ENCODE data around the gene TSC22D4. TPM values are rescaled to one million over a fixed set of nuclear protein-coding genes. Genes with fewer than 3 reads are reported as not detected.

Gene TSC22D4
- total RNA-seq, 1 donor from 2014 or later = 42.4 TPM

DNA sequence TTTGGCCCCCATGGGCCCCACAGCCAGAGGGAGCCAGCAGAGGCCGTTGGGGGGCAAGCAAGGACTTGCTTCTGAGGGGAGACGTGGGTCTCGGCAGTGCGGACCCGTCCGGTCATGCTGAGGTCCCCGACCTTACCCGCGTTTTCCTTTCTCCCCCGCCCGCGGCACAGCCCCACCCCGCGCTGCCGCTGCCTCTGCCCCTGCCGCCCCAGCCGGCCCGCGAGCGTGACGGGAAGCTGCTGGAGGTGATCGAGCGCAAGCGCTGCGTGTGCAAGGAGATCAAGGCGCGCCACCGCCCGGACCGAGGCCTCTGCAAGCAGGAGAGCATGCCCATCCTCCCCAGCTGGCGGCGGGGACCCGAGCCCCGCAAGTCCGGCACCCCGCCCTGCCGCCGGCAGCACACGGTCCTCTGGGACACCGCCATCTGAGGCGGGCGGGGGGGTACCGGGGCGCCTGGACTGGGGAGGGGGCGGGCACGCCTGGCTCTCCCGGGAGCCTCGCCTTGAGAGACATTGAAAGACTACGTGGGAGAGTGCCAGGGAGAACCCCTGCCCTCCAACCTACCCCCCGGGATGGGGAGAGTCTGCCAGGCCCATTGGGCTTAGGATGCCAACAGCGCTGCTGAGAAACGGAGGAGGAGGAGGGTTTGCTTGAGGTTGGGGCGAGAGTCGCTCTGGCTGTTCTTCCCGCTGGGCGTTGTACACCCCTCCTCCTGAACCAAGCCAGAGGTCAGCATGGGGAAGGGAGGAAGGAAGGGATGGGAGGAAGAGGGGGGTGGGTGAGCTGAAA lies 14.7 kb upstream of the TSC22D4 start:
- DNase-seq (ENCODE audit: low spot score) = no peak

GRCh38 chr7:100492738-100493475 lies 13.9 kb upstream of the TSC22D4 start:
- no peak for DNase-seq (ENCODE audit: low spot score)

- no peak for DNase-seq (ENCODE audit: low spot score)
Observed at GRCh38 chr7:100491192-100491578, 12.2 kb upstream of the TSC22D4 start.

- no peak for DNase-seq (ENCODE audit: low spot score)
Observed at GRCh38 chr7:100490483-100491191, 11.6 kb upstream of the TSC22D4 start.

DNA sequence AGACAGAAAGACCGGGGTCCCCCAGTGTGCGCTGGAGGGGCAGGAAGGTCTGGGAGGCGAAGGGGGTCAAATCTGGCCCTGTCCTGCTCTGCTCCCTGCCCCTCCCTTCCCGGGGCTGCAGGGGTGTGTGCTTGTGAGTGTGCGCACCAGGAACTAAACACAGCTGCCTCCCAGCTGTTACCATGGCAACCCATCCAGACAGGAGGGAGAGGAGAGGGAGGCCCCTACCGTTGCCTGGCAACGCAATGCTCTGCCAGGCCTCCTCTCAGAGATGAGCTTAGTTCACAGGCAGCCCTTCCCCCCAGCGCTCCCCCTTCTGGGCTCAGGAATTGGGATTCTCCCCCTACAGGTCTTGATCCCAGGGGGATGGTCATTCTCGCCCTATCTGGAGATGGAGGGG lies 10.8 kb upstream of the TSC22D4 start:
- no peak for DNase-seq (ENCODE audit: low spot score)

DNA sequence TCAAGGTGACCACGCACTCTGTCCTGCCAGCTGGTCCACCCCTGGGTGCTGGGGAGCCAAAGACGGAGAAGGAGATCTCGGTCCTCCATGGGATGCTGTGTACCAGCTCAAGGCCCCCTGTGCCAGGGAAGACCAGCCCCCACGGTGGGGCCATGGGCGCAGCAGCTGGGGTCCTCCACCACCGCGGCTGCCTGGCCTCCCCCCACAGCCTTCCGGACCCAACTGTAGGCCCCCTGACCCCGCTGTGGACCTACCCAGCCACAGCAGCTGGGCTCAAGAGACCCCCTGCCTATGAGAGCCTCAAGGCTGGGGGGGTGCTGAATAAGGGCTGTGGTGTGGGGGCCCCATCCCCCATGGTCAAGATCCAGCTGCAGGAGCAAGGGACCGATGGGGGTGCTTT lies 10.1 kb upstream of the TSC22D4 start:
- DNase-seq (ENCODE audit: low spot score) = no peak

DNA sequence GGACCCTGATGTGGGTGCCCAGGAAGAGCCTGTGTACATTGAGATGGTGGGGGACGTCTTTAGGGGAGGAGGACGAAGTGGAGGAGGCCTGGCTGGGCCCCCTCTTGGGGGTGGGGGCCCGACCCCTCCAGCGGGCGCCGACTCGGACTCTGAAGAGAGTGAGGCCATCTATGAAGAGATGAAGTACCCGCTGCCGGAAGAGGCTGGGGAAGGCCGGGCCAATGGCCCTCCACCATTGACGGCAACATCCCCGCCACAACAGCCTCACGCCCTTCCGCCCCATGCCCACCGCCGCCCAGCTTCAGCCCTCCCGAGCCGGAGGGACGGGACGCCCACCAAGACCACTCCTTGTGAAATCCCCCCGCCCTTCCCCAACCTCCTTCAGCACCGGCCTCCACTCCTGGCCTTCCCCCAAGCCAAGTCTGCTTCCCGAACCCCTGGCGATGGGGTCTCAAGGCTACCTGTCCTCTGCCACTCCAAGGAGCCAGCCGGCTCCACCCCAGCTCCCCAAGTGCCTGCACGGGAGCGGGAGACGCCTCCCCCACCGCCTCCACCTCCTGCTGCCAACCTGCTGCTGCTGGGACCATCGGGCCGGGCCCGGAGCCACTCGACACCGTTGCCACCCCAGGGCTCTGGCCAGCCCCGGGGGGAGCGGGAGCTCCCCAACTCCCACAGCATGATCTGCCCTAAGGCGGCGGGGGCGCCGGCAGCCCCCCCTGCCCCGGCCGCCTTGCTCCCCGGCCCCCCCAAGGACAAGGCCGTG lies 9.5 kb upstream of the TSC22D4 start:
- no peak for DNase-seq (ENCODE audit: low spot score)

GRCh38 chr7:100486753-100487446 lies 7.9 kb upstream of the TSC22D4 start:
- no peak for DNase-seq (ENCODE audit: low spot score)

GRCh38 chr7:100486111-100486636 lies 7.2 kb upstream of the TSC22D4 start:
- DNase-seq (ENCODE audit: low spot score) = no peak

DNA sequence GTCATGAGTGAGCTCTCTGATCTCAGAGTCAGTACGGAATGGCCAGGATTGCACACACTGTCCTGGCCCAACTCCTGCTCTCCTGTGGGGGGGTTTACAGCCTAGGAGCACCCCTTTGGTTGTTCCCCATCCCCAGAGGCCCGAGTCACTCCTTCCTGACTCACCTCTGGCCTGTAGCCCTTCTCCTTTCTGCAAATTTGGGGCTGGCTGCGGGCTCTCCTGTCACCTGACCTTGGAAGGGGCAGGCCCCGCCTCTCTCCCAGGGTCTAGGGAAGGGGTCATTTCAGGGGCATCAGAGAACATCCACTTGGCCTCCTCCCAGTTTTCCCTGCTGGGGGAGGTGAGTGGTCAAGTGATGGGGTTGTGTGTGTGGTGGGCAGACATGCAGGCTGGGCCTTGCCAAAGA lies 6.5 kb upstream of the TSC22D4 start:
- no peak for DNase-seq (ENCODE audit: low spot score)

DNA sequence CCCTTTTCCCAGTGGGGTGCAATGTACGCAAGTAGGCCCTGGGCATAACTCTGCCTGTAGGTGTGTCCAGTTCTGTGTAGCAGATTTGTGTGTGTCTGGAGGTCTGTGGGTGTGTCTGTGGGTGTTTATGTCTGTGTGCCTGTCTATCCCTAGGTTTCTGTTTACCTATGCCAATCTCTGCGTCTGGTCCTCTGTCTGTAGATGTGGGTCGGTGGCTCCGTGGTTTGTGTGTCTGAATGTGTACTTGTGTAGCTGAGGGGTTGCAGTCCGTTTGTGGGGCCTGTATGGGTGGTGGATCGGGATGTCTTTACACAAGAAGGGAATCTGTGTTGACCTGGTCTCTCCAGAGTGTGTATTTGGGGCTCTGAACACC lies 5.6 kb upstream of the TSC22D4 start:
- DNase-seq (ENCODE audit: low spot score) = no peak

- no peak for DNase-seq (ENCODE audit: low spot score)
Observed at GRCh38 chr7:100483722-100484672, 5.0 kb upstream of the TSC22D4 start, which contains the start of gene NYAP1. Gene NYAP1 (plus strand): TSS chr7:100483927. CDS start chr7:100485312, 1,385 bp downstream.

GRCh38 chr7:100483090-100483721 lies 4.2 kb upstream of the TSC22D4 start:
- no peak for DNase-seq (ENCODE audit: low spot score)

GRCh38 chr7:100482728-100483089 lies 3.7 kb upstream of the TSC22D4 start:
- no peak for DNase-seq (ENCODE audit: low spot score)

- no peak for DNase-seq (ENCODE audit: low spot score)
Observed at GRCh38 chr7:100481466-100481865, 2.5 kb upstream of the TSC22D4 start.

GRCh38 chr7:100477871-100478267 lies 1.1 kb downstream of the TSC22D4 start:
- DNase-seq (ENCODE audit: low spot score) = no peak

DNA sequence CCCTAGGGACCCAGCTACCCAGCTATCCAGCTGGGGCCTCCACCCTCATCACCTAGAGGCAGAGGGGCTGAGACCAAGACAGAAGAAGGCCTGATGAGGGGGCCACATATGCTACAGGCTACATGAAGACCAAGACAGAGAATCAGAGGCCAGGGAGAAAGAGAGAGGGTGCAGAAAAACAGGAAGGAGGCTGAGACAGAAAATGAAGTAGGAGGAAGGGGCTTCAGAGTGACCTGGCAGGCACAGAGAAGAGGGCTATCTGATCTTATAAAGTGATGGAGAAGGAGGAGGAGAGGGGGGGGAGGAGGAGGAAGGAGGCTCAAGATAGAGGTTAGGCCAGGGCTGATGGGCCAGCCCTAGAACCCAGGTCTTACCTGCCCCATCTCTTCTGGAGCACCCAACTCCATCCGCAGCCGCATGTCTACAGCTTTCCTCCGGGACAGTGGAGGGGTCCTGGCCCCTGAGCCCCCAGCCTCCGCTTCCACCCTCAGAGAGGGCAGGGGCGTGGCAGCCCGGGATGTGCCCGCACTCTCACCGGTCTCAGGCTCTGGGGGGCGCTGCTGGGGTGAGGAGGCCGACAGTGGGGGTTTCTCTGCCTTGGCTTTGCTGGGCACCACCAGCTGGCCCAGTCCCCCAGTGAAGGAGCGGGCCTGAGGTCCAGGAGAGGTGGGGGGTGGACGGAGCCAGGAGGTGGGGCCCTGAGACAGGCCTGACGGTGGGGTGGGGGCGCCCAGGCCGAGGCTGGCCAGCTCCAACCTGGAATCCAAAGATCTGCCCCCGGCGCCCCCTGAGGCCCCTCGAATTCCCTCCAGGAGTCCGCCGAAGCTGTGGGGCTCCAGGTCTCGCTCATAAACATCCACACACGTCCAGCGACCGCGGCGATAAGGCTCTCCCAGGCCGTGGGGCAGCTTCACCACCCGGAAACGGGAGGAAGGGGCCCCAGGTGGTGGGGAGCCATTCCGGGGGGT lies 1.8 kb downstream of the TSC22D4 start:
- no peak for DNase-seq (ENCODE audit: low spot score)
